A549 treated with AZD2906 at 1 μM for 4 hours (cell line): Measurements from ENCODE around the gene TUG1. TPM values are rescaled to one million over a fixed set of nuclear protein-coding genes. Genes with fewer than 3 reads are reported as not detected.

Experiments
- total RNA-seq: library from RNA; stranded (reverse); fragments of 200-300 nt; extraction: Qiagen RNA extraction; gene quantifications from 5 replicates; pipeline ENCODE4 v1.2.3, GENCODE V29; 2022

TUG1 gene
- 20.5 to 29.2 TPM (median 24.5 TPM) in 5 replicates for total RNA-seq

GRCh38 chr22:30968924-30969531 is at the start of gene TUG1:
TUG1 (plus strand) TSS chr22:30969265.

GRCh38 chr22:30968015-30968923 is 796 bp upstream of the TUG1 start, which contains the start of gene MORC2:
MORC2 (minus strand) TSS chr22:30968774; CDS start chr22:30967889, 885 bp downstream.

Other genes starting within 250 kb of the TUG1 start
- 11.4 to 14.2 TPM (median 12.5 TPM) in 5 replicates for gene MORC2, start 491 bp upstream of the TUG1 start, total RNA-seq
- gene SMTN, start 112.1 kb downstream of the TUG1 start, total RNA-seq = 23.0 to 25.6 TPM (median 25.0 TPM) in 5 replicates
- gene SELENOM, start 138.3 kb downstream of the TUG1 start, total RNA-seq = 51.2 to 75.7 TPM (median 67.0 TPM) in 5 replicates
- 0.45 to 0.60 TPM (median 0.48 TPM) in 5 replicates for gene INPP5J, start 153.7 kb downstream of the TUG1 start, total RNA-seq
- gene PLA2G3, start 171.2 kb downstream of the TUG1 start, total RNA-seq = not detected in 5 replicates
- gene RNF185, start 190.9 kb downstream of the TUG1 start, total RNA-seq = 22.2 to 25.5 TPM (median 24.1 TPM) in 5 replicates
- gene LIMK2, start 243.0 kb downstream of the TUG1 start, total RNA-seq = 6.5 to 7.6 TPM (median 7.1 TPM) in 5 replicates